HepG2 (cell line): Measurements from ENCODE around the gene NEMF. TPM values are rescaled to one million over a fixed set of nuclear protein-coding genes. Genes with fewer than 3 reads are reported as not detected.

ENCODE experiments used
- CREB1 ChIP-seq, 2 experiments: fragments of 450-650 bp in 1 of 2; IDR thresholded peaks; 2 replicates each; pipeline ENCODE4 v1.6.1; 2016 to 2017; ENCODE audit warnings: control low read depth in 1 of 2, mild to moderate bottlenecking in 1 of 2, missing compliant biosample characterization in 1 of 2, missing genetic modification characterization in 1 of 2
- CREM ChIP-seq, 2 experiments: sonication (generic) in 1 of 2; formaldehyde crosslinking in 1 of 2; IDR thresholded peaks; 2 replicates each; pipeline versions ENCODE4 v1.4.0 to v1.6.1; 2016 to 2020; ENCODE audit warnings: antibody characterized with exemption in 1 of 2, mild to moderate bottlenecking in 1 of 2, missing genetic modification reagents in 1 of 2
- FOXA3 ChIP-seq: IDR thresholded peaks from 2 replicates; pipeline ENCODE4 v1.6.1; 2016; ENCODE audit warnings: missing genetic modification reagents, missing compliant biosample characterization
- FOXJ3 ChIP-seq: sonication (generic); formaldehyde crosslinking; IDR thresholded peaks from 2 replicates; pipeline ENCODE4 v1.4.0; 2020; ENCODE audit warnings: missing genetic modification reagents, mild to moderate bottlenecking, borderline replicate concordance
- FOXO1 ChIP-seq: sonication (generic); formaldehyde crosslinking; IDR thresholded peaks from 2 replicates; pipeline ENCODE4 v1.4.0; 2020; ENCODE audit warnings: missing genetic modification reagents
- KAT8 ChIP-seq: IDR thresholded peaks from 2 replicates; pipeline ENCODE4 v1.6.1; 2016; ENCODE audit warnings: missing genetic modification reagents, missing compliant biosample characterization
- KDM5A ChIP-seq: fragments of 200-600 bp; sonication (generic); IDR thresholded peaks from 2 replicates; pipeline ENCODE4 v1.7.0; 2018; ENCODE audit warnings: antibody characterized with exemption, mild to moderate bottlenecking, low read length, borderline replicate concordance
- MEF2D ChIP-seq: sonication (generic); formaldehyde crosslinking; IDR thresholded peaks from 2 replicates; pipeline ENCODE4 v1.5.1; 2020; ENCODE audit warnings: mild to moderate bottlenecking, missing genetic modification reagents
- RERE ChIP-seq: IDR thresholded peaks from 2 replicates; pipeline ENCODE4 v1.6.1; 2016; ENCODE audit warnings: low read depth, missing genetic modification reagents, missing compliant biosample characterization
- SIX4 ChIP-seq: sonication (generic); formaldehyde crosslinking; IDR thresholded peaks from 2 replicates; pipeline ENCODE4 v1.4.0; 2020; ENCODE audit warnings: missing genetic modification reagents
- SKI ChIP-seq: fragments of 450-650 bp; IDR thresholded peaks from one replicate; pipeline ENCODE4 v1.6.1; 2018; ENCODE audit warnings: mild to moderate bottlenecking; ENCODE audit not compliant: partially characterized antibody
- SMARCC2 ChIP-seq: fragments of 450-650 bp; IDR thresholded peaks from 2 replicates; pipeline ENCODE4 v1.6.1; 2017; ENCODE audit warnings: antibody characterized with exemption, mild to moderate bottlenecking
- SMYD3 ChIP-seq: sonication (generic); formaldehyde crosslinking; IDR thresholded peaks from 2 replicates; pipeline ENCODE4 v1.8.1; 2023; ENCODE audit warnings: mild to moderate bottlenecking, missing genetic modification reagents
- SRSF9 ChIP-seq: fragments of 200-400 bp; formaldehyde crosslinking; IDR thresholded peaks from 2 replicates; pipeline ENCODE4 v1.6.1; 2018; ENCODE audit warnings: borderline replicate concordance, mild to moderate bottlenecking, low read depth, low read length; ENCODE audit not compliant: insufficient read depth, poor library complexity, severe bottlenecking
- ZBTB37 ChIP-seq: sonication (generic); formaldehyde crosslinking; IDR thresholded peaks from 2 replicates; pipeline ENCODE4 v1.4.0; 2020; ENCODE audit warnings: mild to moderate bottlenecking, missing genetic modification reagents
- ZFP1 ChIP-seq: IDR thresholded peaks from 2 replicates; pipeline ENCODE4 v1.6.1; 2016
- ZMYM2 ChIP-seq: sonication (generic); formaldehyde crosslinking; IDR thresholded peaks from 2 replicates; pipeline ENCODE4 v1.8.0; 2022; ENCODE audit warnings: mild to moderate bottlenecking, missing genetic modification reagents
- ZNF12 ChIP-seq: sonication (generic); formaldehyde crosslinking; IDR thresholded peaks from 2 replicates; pipeline ENCODE4 v1.5.0; 2020; ENCODE audit warnings: missing genetic modification reagents
- ZNF331 ChIP-seq: sonication (generic); formaldehyde crosslinking; IDR thresholded peaks from 2 replicates; pipeline ENCODE4 v1.4.0; 2020; ENCODE audit warnings: missing genetic modification reagents
- ZNF430 ChIP-seq: sonication (generic); formaldehyde crosslinking; IDR thresholded peaks from 2 replicates; pipeline ENCODE4 v1.9.0; 2021; ENCODE audit warnings: mild to moderate bottlenecking, missing genetic modification reagents
- ZNF770 ChIP-seq: sonication (generic); formaldehyde crosslinking; IDR thresholded peaks from 2 replicates; pipeline ENCODE4 v1.5.0; 2020; ENCODE audit warnings: mild to moderate bottlenecking, missing genetic modification reagents
- ZSCAN20 ChIP-seq: sonication (generic); formaldehyde crosslinking; IDR thresholded peaks from 2 replicates; pipeline ENCODE4 v1.4.0; 2020; ENCODE audit warnings: missing genetic modification reagents, mild to moderate bottlenecking, borderline replicate concordance
- polyA plus RNA-seq, 8 experiments: library from polyadenylated mRNA; depleted of rRNA in 3 of 8; stranded (reverse) in 7 of 8; unstranded in 1 of 8; fragments of >200 nt; fragmentation: Illumina TruSeq in 4 of 8; extraction: Trizol in 4 of 8; gene quantifications; 2 replicates each; pipeline versions ENCODE4 v1.2.1 to v1.2.3, GENCODE V29; 2011 to 2016; ENCODE audit warnings: low read depth in 4 of 8, missing spikeins in 1 of 8, mixed read lengths in 1 of 8; ENCODE audit not compliant: insufficient read depth in 1 of 8
- total RNA-seq, 5 experiments: library from RNA; depleted of rRNA; stranded (reverse); fragments of >200 nt; fragmentation: Illumina TruSeq; extraction: Trizol; gene quantifications; 2 replicates each; pipeline ENCODE4 v1.2.3, GENCODE V29; 2016; ENCODE audit warnings: low read depth in 1 of 5

NEMF gene
- total and polyA plus RNA-seq, 2 of the 13 experiments (the other 11 are each of a cell fraction or from before 2014, with no cell fraction given), result 21.3 to 57.9 TPM

GRCh38 chr14:49770212-49770817 is 82.3 kb downstream of the NEMF start (continued):
- TF ChIP-seq RERE (CRISPR knock-in tag), result peak; percentile 82; the same call in 1 of the 2 replicates
- TF ChIP-seq CREM (IDR thresholded peaks at IDR 0.05), result peak; percentile 88
- TF ChIP-seq CREM (CRISPR knock-in tag; IDR thresholded peaks at IDR 0.05), result no peak
- peak; percentile 36; the same call in 1 of the 2 replicates for TF ChIP-seq KDM5A
- no peak for TF ChIP-seq SMYD3
- TF ChIP-seq SMARCC2, result 0 out of 2 replicates have a peak, but pooled peaks have one; percentile 13
- TF ChIP-seq MEF2D (CRISPR knock-in tag), result no peak
- TF ChIP-seq ZFP1 (CRISPR knock-in tag), result no peak
- TF ChIP-seq KAT8, result peak; percentile 71
- TF ChIP-seq SRSF9, result no peak
- peak; percentile 59; the same call in 1 of the 2 replicates for TF ChIP-seq SIX4 (CRISPR knock-in tag)
- TF ChIP-seq ZNF12 (CRISPR knock-in tag), result peak; percentile 45; the same call in 1 of the 2 replicates
- TF ChIP-seq ZSCAN20 (CRISPR knock-in tag), result no peak
- TF ChIP-seq FOXJ3 (CRISPR knock-in tag), result peak; percentile 82; the same call in 1 of the 2 replicates
- peak; percentile 90 for TF ChIP-seq SKI
- peak; percentile 65; the same call in 1 of the 2 replicates for TF ChIP-seq ZMYM2
- TF ChIP-seq FOXO1 (CRISPR knock-in tag), result peak; percentile 63
- TF ChIP-seq FOXA3 (CRISPR knock-in tag), result peak; percentile 95
- TF ChIP-seq ZNF770 (CRISPR knock-in tag), result no peak
- TF ChIP-seq ZNF331, result peak; percentile 82
- TF ChIP-seq ZNF430, result 0 out of 2 replicates have a peak, but pooled peaks have one; percentile 58
- TF ChIP-seq CREB1 (IDR thresholded peaks at IDR 0.05), result no peak
- peak; percentile 67 for TF ChIP-seq CREB1 (CRISPR knock-in tag; IDR thresholded peaks at IDR 0.05)
- TF ChIP-seq ZBTB37 (CRISPR knock-in tag), result peak; percentile 84
